Neural progenitor cell (in vitro differentiated cells): ENCODE measurements around the gene RPL14. TPM values are rescaled to one million over a fixed set of nuclear protein-coding genes. Genes with fewer than 3 reads are reported as not detected.

Experiments
- DNase-seq: peaks from one replicate; pipeline ENCODE4 v3.0.0-alpha.2; 2016; ENCODE audit warnings: low spot score
- H2AFZ ChIP-seq: fragments of 200-600 bp; sonication (generic); replicated peaks from 2 replicates; pipeline ENCODE4 v1.6.1; 2016; ENCODE audit warnings: antibody characterized with exemption
- H3F3A ChIP-seq: fragments of 200-600 bp; sonication (generic); 2 replicates; pipeline ENCODE4 v1.6.1; 2016; ENCODE audit warnings: antibody characterized with exemption, low read depth
- H3K27ac ChIP-seq: fragments of 200-600 bp; sonication (generic); 2 replicates; pipeline ENCODE4 v1.5.1; 2016; ENCODE audit warnings: mild to moderate bottlenecking
- H3K27me3 ChIP-seq: fragments of 200-600 bp; sonication (generic); 2 replicates; pipeline ENCODE4 v1.6.1; 2016; ENCODE audit warnings: mild to moderate bottlenecking, moderate library complexity
- H3K36me3 ChIP-seq: fragments of 200-600 bp; sonication (generic); 2 replicates; pipeline ENCODE4 v1.5.1; 2016
- H3K4me1 ChIP-seq: fragments of 200-600 bp; sonication (generic); 2 replicates; pipeline ENCODE4 v1.6.1; 2016; ENCODE audit warnings: mixed run types
- H3K4me2 ChIP-seq: fragments of 200-600 bp; sonication (generic); 2 replicates; pipeline ENCODE4 v1.6.1; 2016
- H3K4me3 ChIP-seq: fragments of 200-600 bp; sonication (generic); 2 replicates; pipeline ENCODE4 v1.5.1; 2016
- H3K79me2 ChIP-seq: fragments of 200-600 bp; sonication (generic); 2 replicates; pipeline ENCODE4 v1.6.1; 2016; ENCODE audit warnings: low read depth
- H3K9ac ChIP-seq: fragments of 200-600 bp; sonication (generic); 2 replicates; pipeline ENCODE4 v1.6.1; 2016
- H3K9me3 ChIP-seq: fragments of 200-600 bp; sonication (generic); 2 replicates; pipeline ENCODE4 v1.5.1; 2016; ENCODE audit warnings: low read depth
- H4K20me1 ChIP-seq: fragments of 200-600 bp; sonication (generic); 2 replicates; pipeline ENCODE4 v1.6.1; 2016; ENCODE audit warnings: low read depth
- H3K27ac Mint-ChIP-seq: 3 replicates; pipeline ENCODE4 v1.8.0; 2021; ENCODE audit warnings: mixed read lengths
- H3K27me3 Mint-ChIP-seq: 2 replicates; pipeline ENCODE4 v1.8.0; 2022; ENCODE audit warnings: low read depth, mild to moderate bottlenecking, inconsistent platforms, moderate library complexity, mixed read lengths; ENCODE audit not compliant: insufficient read depth
- H3K36me3 Mint-ChIP-seq: 3 replicates; pipeline ENCODE4 v1.8.0; 2021; ENCODE audit warnings: mixed read lengths
- H3K4me1 Mint-ChIP-seq: 3 replicates; pipeline ENCODE4 v1.8.0; 2021; ENCODE audit warnings: mixed read lengths
- H3K4me3 Mint-ChIP-seq: 3 replicates; pipeline ENCODE4 v1.8.0; 2021; ENCODE audit warnings: mild to moderate bottlenecking, moderate library complexity, mixed read lengths
- H3K9me3 Mint-ChIP-seq: 3 replicates; pipeline ENCODE4 v1.8.0; 2020; ENCODE audit warnings: mixed read lengths
- EZH2 ChIP-seq: fragments of 200-600 bp; sonication (generic); IDR thresholded peaks from 2 replicates; pipeline ENCODE4 v1.6.1; 2017; ENCODE audit warnings: antibody characterized with exemption, mild to moderate bottlenecking, moderate library complexity
- EZH2phosphoT487 ChIP-seq: fragments of 200-600 bp; sonication (generic); IDR thresholded peaks from 2 replicates; pipeline ENCODE4 v1.6.1; 2017; ENCODE audit warnings: antibody characterized with exemption
- small RNA-seq: library from RNA; depleted of rRNA; stranded (forward); fragments of <200 nt; gene quantifications from one replicate; pipeline ENCODE3, GENCODE V24; 2015
- total RNA-seq: library from RNA; depleted of rRNA; stranded (reverse); fragments of >200 nt; gene quantifications from 2 replicates; pipeline ENCODE4 v1.2.3, GENCODE V29; 2015; ENCODE audit warnings: low replicate concordance
- TF ChIP-seq, protein P1 (sequence below): fragments of 200-600 bp; sonication (generic); IDR thresholded peaks from 2 replicates; pipeline ENCODE4 v1.5.1; 2017; ENCODE audit warnings: antibody characterized with exemption, mild to moderate bottlenecking

RPL14 gene
- total RNA-seq, 1 donor from 2014 or later: 948 TPM

- Histone ChIP-seq H2AFZ (no peak overlapping the region), H3K79me2 (peaks cover 45% of the 10 kb centered on the region), H3K4me1 (peaks cover 6% of the 10 kb centered on the region), H3K27ac (no peak overlapping the region), H3K4me2 (no peak overlapping the region), H4K20me1 (no peaks in the 10 kb centered on the region), H3K4me3 (no peak overlapping the region), H3K36me3 (peaks cover 5% of the 10 kb centered on the region), H3K9ac (no peak overlapping the region), H3F3A (no peaks in the 10 kb centered on the region), H3K27me3 (no peaks in the 10 kb centered on the region), H3K9me3 (no peaks in the 10 kb centered on the region)
- H3K36me3 Mint-ChIP-seq: peaks cover 44% of the 10 kb centered on the region
- no peaks in the 10 kb centered on the region for H3K9me3 Mint-ChIP-seq
- H3K27me3 Mint-ChIP-seq: no peaks in the 10 kb centered on the region
- no peak overlapping the region for H3K27ac Mint-ChIP-seq
- H3K4me3 Mint-ChIP-seq: no peak overlapping the region
- TF ChIP-seq EZH2: no peak
- TF ChIP-seq EZH2phosphoT487: no peak
- TF ChIP-seq, protein P1, sequence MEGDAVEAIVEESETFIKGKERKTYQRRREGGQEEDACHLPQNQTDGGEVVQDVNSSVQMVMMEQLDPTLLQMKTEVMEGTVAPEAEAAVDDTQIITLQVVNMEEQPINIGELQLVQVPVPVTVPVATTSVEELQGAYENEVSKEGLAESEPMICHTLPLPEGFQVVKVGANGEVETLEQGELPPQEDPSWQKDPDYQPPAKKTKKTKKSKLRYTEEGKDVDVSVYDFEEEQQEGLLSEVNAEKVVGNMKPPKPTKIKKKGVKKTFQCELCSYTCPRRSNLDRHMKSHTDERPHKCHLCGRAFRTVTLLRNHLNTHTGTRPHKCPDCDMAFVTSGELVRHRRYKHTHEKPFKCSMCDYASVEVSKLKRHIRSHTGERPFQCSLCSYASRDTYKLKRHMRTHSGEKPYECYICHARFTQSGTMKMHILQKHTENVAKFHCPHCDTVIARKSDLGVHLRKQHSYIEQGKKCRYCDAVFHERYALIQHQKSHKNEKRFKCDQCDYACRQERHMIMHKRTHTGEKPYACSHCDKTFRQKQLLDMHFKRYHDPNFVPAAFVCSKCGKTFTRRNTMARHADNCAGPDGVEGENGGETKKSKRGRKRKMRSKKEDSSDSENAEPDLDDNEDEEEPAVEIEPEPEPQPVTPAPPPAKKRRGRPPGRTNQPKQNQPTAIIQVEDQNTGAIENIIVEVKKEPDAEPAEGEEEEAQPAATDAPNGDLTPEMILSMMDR: no peak
- peaks cover 14% of the 10 kb centered on the region for H3K4me1 Mint-ChIP-seq
- no peak for DNase-seq
These were observed 54.0 kb downstream of the RPL14 start for GRCh38 chr3:40511031-40511718.

GRCh38 chr3:40516201-40516600, 59.1 kb downstream of the RPL14 start:
- Mint-ChIP-seq H3K9me3 (peaks cover 2% of the 10 kb centered on the region), H3K36me3 (peaks cover 39% of the 10 kb centered on the region), H3K27me3 (no peaks in the 10 kb centered on the region), H3K4me1 (no peaks in the 10 kb centered on the region), H3K4me3 (no peak overlapping the region), H3K27ac (no peak overlapping the region)
- no peak overlapping the region for H3K27ac ChIP-seq
- H3F3A ChIP-seq: no peaks in the 10 kb centered on the region
- no peak overlapping the region for H2AFZ ChIP-seq
- H3K9me3 ChIP-seq: no peaks in the 10 kb centered on the region
- no peak overlapping the region for H3K4me2 ChIP-seq
- TF ChIP-seq EZH2 (no peak), EZH2phosphoT487 (no peak)
- TF ChIP-seq, protein P1: no peak
- no peak overlapping the region for H3K9ac ChIP-seq
- H3K4me1 ChIP-seq: no peaks in the 10 kb centered on the region
- H3K4me3 ChIP-seq: no peak overlapping the region
- no peaks in the 10 kb centered on the region for H3K79me2 ChIP-seq
- no peaks in the 10 kb centered on the region for H3K36me3 ChIP-seq
- no peaks in the 10 kb centered on the region for H4K20me1 ChIP-seq
- no peaks in the 10 kb centered on the region for H3K27me3 ChIP-seq
- no peak for DNase-seq

GRCh38 chr3:40518067-40518466, 60.9 kb downstream of the RPL14 start:
- H3K4me1 ChIP-seq: no peaks in the 10 kb centered on the region
- no peaks in the 10 kb centered on the region for H3K79me2 ChIP-seq
- H3K9ac ChIP-seq: no peak overlapping the region
- Mint-ChIP-seq H3K27me3 (no peaks in the 10 kb centered on the region), H3K4me3 (no peak overlapping the region), H3K9me3 (peaks cover 2% of the 10 kb centered on the region), H3K4me1 (no peaks in the 10 kb centered on the region), H3K36me3 (peaks cover 33% of the 10 kb centered on the region), H3K27ac (no peak overlapping the region)
- no peaks in the 10 kb centered on the region for H4K20me1 ChIP-seq
- no peaks in the 10 kb centered on the region for H3F3A ChIP-seq
- H3K36me3 ChIP-seq: no peaks in the 10 kb centered on the region
- H3K27ac ChIP-seq: no peak overlapping the region
- no peaks in the 10 kb centered on the region for H3K9me3 ChIP-seq
- no peaks in the 10 kb centered on the region for H3K27me3 ChIP-seq
- no peak overlapping the region for H3K4me2 ChIP-seq
- DNase-seq: no peak
- no peak overlapping the region for H3K4me3 ChIP-seq
- TF ChIP-seq, protein P1: no peak
- no peak for TF ChIP-seq EZH2
- H2AFZ ChIP-seq: no peak overlapping the region

Small RNA genes within 50 kb of the gene (small RNA-seq; reads per million reads assigned to genes)
- 3.3 reads per million, percentile 92 among the genes with 10 or more reads in this experiment for gene RNU5B-2P

Other genes with a start within 250 kb of the RPL14 start
- 22.4 and 45.3 TPM in 2 replicates for gene EIF1B, start 147.6 kb upstream of the RPL14 start, total RNA-seq
- not detected in 2 replicates for gene ENTPD3, start 70.2 kb upstream of the RPL14 start, total RNA-seq
- gene ZNF619, start 19.8 kb downstream of the RPL14 start, total RNA-seq: 7.6 and 11.4 TPM in 2 replicates
- gene ZNF620, start 48.7 kb downstream of the RPL14 start, total RNA-seq: 23.6 and 26.9 TPM in 2 replicates
- 14.3 and 24.8 TPM in 2 replicates for gene ZNF621, start 67.6 kb downstream of the RPL14 start, total RNA-seq